Nephron (organoid): Measurements from ENCODE around the gene GBX2.

Experiments
- H3K27ac Mint-ChIP-seq, 3 experiments: 2 replicates each; pipeline ENCODE4 v1.8.0; 2020; ENCODE audit warnings: mixed read lengths in 3 of 3, mild to moderate bottlenecking in 2 of 3, moderate library complexity in 1 of 3
- H3K27me3 Mint-ChIP-seq: 2 replicates; pipeline ENCODE4 v1.8.0; 2021; ENCODE audit warnings: low read depth, mild to moderate bottlenecking, moderate library complexity, mixed read lengths
- H3K36me3 Mint-ChIP-seq: 2 replicates; pipeline ENCODE4 v1.8.0; 2020; ENCODE audit warnings: low read depth, mixed read lengths
- H3K4me1 Mint-ChIP-seq: 2 replicates; pipeline ENCODE4 v1.8.0; 2020; ENCODE audit warnings: mixed read lengths
- H3K4me3 Mint-ChIP-seq, 3 experiments: 2 replicates each; pipeline ENCODE4 v1.8.0; 2020; ENCODE audit warnings: mild to moderate bottlenecking in 3 of 3, mixed read lengths in 3 of 3, moderate library complexity in 2 of 3
- H3K9me3 Mint-ChIP-seq: 2 replicates; pipeline ENCODE4 v1.8.0; 2020; ENCODE audit warnings: mixed read lengths
- TF ChIP-seq, protein P1 (sequence below), 3 experiments: fragments of 200-600 bp; sonication (generic); IDR thresholded peaks; one replicate each; pipeline ENCODE4 v1.5.0; 2021; ENCODE audit warnings: antibody characterized with exemption in 3 of 3; ENCODE audit not compliant: unreplicated experiment in 3 of 3

The GBX2 gene

DNA sequence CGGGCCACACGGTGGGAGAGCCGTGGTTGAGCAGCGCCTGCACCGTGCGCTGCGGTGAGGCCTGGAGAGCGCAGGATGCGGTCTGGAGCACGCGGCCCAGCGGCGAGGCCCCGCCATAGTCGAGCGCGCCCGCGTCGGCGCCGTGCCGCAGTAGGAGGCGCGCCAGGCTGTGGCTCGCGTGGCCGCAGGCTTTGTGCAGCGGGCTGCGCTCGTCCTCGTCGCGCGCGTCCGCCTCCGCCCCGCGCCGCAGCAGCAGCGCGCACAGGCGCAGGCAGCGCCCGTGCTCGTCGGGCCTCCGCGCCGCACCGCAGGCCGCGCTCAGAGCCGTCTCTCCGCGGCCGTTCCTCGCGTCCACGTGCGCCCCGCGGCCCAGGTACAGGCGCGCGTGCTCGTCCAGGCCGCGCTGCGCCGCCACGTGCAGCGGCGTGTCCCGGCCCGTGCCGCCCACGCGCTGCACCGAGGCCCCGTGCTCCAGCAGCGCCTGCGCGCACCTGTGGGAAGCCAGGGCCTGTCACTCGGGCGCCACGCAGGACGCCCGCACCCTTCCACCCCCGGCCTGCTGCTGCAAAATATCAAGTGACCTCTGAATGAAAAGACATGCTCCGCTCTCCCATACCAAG is 46.3 kb upstream of the GBX2 start:
- Mint-ChIP-seq H3K4me1 (no peaks in the 10 kb centered on the region), H3K4me3 (no peak overlapping the region), H3K27me3 (peaks cover 18% of the 10 kb centered on the region), H3K27ac (no peak overlapping the region), H3K36me3 (no peaks in the 10 kb centered on the region), H3K9me3 (no peaks in the 10 kb centered on the region)
- TF ChIP-seq, protein P1, sequence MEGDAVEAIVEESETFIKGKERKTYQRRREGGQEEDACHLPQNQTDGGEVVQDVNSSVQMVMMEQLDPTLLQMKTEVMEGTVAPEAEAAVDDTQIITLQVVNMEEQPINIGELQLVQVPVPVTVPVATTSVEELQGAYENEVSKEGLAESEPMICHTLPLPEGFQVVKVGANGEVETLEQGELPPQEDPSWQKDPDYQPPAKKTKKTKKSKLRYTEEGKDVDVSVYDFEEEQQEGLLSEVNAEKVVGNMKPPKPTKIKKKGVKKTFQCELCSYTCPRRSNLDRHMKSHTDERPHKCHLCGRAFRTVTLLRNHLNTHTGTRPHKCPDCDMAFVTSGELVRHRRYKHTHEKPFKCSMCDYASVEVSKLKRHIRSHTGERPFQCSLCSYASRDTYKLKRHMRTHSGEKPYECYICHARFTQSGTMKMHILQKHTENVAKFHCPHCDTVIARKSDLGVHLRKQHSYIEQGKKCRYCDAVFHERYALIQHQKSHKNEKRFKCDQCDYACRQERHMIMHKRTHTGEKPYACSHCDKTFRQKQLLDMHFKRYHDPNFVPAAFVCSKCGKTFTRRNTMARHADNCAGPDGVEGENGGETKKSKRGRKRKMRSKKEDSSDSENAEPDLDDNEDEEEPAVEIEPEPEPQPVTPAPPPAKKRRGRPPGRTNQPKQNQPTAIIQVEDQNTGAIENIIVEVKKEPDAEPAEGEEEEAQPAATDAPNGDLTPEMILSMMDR (IDR thresholded peaks at IDR 0.05; ENCODE audit: unreplicated experiment in 3 of 3), result no peak

DNA sequence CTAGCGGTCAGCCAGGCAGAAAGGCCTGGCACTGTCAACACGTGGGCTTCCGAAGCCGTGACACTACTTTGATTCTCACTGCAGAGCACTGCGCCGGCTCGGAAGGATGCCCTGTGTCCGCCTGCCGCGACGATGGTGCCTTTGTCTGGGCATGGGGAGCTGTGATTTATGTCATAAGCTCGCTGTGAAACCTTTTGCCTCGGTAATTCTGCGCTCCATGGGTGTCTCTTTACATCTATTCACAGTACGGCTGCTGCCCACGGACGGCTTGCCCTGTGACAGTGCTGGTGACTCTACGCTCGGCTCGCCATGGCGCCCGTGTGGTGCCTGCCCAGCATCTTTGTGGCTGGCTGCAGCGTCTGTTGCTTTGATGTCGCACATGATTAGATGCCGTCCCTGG is 43.1 kb upstream of the GBX2 start:
- Mint-ChIP-seq H3K36me3 (no peaks in the 10 kb centered on the region), H3K4me1 (no peaks in the 10 kb centered on the region), H3K9me3 (peaks cover 6% of the 10 kb centered on the region), H3K27ac (no peak overlapping the region), H3K4me3 (no peak overlapping the region), H3K27me3 (peaks cover 25% of the 10 kb centered on the region)
- TF ChIP-seq, protein P1 (IDR thresholded peaks at IDR 0.05; ENCODE audit: unreplicated experiment in 3 of 3), result no peak

DNA sequence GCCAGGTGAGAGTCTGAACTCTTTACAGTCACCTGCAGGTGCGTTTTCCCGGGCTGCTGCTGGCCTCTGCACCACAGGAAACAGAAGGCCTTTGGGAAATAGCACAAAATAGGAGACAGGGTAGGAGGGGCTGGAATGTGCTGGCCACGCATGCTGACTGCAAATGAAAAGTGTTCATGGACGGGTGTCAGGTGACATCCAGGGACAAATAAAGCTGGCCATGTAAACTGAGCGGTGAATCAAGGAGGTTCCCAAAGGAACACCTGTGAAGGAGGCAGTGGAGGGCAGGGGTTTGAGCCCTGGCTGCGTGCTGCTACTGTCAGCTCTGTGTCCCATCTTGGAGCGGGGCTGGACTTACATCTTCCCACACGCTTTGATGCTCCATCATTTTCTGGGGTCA is 42.4 kb upstream of the GBX2 start:
- Mint-ChIP-seq H3K9me3 (peaks cover 9% of the 10 kb centered on the region), H3K4me3 (no peak overlapping the region), H3K27me3 (peaks cover 20% of the 10 kb centered on the region), H3K27ac (no peak overlapping the region), H3K36me3 (no peaks in the 10 kb centered on the region), H3K4me1 (no peaks in the 10 kb centered on the region)
- TF ChIP-seq, protein P1 (IDR thresholded peaks at IDR 0.05; ENCODE audit: unreplicated experiment in 3 of 3), result no peak

DNA sequence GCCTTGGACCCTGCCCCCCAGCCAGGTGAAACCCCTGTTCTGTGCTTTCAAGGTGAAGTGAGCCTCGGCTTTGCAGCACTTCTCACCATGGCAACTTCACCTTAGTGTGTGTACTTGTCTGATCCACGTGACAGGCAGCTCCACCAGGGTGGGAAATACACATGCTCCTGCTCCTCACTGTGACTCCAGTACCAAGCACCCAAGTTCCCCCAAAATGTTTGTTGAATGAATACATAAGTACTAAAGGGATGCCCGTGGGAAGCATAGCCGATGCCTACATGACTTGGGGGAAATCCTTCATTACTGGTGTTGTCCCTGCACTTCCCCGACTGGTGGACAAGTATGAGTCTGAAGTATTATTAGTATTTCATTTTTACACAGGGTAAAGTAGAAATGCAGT is 41.8 kb upstream of the GBX2 start:
- Mint-ChIP-seq H3K4me3 (no peak overlapping the region), H3K36me3 (no peaks in the 10 kb centered on the region), H3K27me3 (peaks cover 19% of the 10 kb centered on the region), H3K9me3 (peaks cover 9% of the 10 kb centered on the region), H3K4me1 (no peaks in the 10 kb centered on the region), H3K27ac (no peak overlapping the region)
- TF ChIP-seq, protein P1 (IDR thresholded peaks at IDR 0.05; ENCODE audit: unreplicated experiment in 3 of 3), result no peak

DNA sequence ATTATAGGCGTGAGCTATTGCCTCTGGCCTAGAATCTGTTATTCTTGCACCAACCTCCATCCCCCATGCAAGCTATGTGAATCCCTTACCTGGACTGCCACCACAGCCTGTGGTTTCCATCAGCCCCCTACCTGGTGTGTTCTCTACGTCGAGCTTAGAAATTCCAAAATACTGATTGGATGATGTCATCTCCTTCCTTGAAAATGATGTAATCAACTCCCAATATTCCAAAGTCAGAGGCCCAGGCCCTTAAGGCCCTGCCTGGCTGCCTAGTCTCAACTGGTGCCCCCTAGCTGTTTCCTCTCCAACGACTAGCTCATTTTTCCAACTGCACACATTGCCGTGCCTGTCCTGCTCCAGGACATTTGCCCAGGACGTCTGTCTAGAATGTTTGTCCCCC is 41.3 kb upstream of the GBX2 start:
- Mint-ChIP-seq H3K4me3 (no peak overlapping the region), H3K27me3 (peaks cover 19% of the 10 kb centered on the region), H3K27ac (no peak overlapping the region), H3K36me3 (no peaks in the 10 kb centered on the region), H3K4me1 (no peaks in the 10 kb centered on the region), H3K9me3 (peaks cover 9% of the 10 kb centered on the region)
- TF ChIP-seq, protein P1 (IDR thresholded peaks at IDR 0.05; ENCODE audit: unreplicated experiment in 3 of 3), result no peak
